ENCODE measurements around the gene PREB.

GRCh38 chr2:27171351-27171848 is 37.0 kb upstream of the PREB start:
- TF ChIP-seq, protein P1, sequence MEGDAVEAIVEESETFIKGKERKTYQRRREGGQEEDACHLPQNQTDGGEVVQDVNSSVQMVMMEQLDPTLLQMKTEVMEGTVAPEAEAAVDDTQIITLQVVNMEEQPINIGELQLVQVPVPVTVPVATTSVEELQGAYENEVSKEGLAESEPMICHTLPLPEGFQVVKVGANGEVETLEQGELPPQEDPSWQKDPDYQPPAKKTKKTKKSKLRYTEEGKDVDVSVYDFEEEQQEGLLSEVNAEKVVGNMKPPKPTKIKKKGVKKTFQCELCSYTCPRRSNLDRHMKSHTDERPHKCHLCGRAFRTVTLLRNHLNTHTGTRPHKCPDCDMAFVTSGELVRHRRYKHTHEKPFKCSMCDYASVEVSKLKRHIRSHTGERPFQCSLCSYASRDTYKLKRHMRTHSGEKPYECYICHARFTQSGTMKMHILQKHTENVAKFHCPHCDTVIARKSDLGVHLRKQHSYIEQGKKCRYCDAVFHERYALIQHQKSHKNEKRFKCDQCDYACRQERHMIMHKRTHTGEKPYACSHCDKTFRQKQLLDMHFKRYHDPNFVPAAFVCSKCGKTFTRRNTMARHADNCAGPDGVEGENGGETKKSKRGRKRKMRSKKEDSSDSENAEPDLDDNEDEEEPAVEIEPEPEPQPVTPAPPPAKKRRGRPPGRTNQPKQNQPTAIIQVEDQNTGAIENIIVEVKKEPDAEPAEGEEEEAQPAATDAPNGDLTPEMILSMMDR (IDR thresholded peaks at IDR 0.05), result no peak
- TF ChIP-seq POLR2A (IDR thresholded peaks at IDR 0.05) (no peak), POLR2AphosphoS5 (IDR thresholded peaks at IDR 0.05) (no peak)
